ENCODE data around the gene SRRM1.

Gene SRRM1

GRCh38 chr1:24606621-24607020 lies 36.5 kb upstream of the SRRM1 start:
- POLR2A ChIA-PET: no interaction called here
- H3K9me3 ChIP-seq (ENCODE audit: control extremely low read depth in 1 of 5, control insufficient read depth in 4 of 5, insufficient read depth in 2 of 5, low read depth in 1 of 5, low read length in 4 of 5): no peaks in the 10 kb centered on the region
- H3K36me3 ChIP-seq (ENCODE audit: control insufficient read depth in 4 of 4, insufficient read depth in 4 of 4, low read length in 3 of 4): no peaks in the 10 kb centered on the region
- no peak overlapping the region for H3K4me3 ChIP-seq (ENCODE audit: control insufficient read depth in 1 of 7, extremely low read depth in 1 of 7, insufficient read depth in 4 of 7, low read depth in 2 of 7, low read length in 6 of 7)
- H3K27me3 ChIP-seq (replicated peaks in 2 of 5; ENCODE audit: control insufficient read depth in 4 of 5, insufficient read depth in 5 of 5, low read length in 4 of 5): peaks cover 0 to 5% (median 0%) of the 10 kb centered on the region in 5 experiments
- H3K4me1 ChIP-seq (ENCODE audit: control extremely low read depth in 1 of 4, control insufficient read depth in 4 of 4, insufficient read depth in 4 of 4, low read length in 3 of 4): no peaks in the 10 kb centered on the region
- no CpG with 5 or more reads among the region's 2 CpGs for WGBS (ENCODE audit: insufficient coverage)
- CTCF ChIA-PET: no interaction called here
- DNase-seq: no peak
- H3K27ac ChIP-seq (ENCODE audit: insufficient read depth in 1 of 2, low read depth in 1 of 2, low read length in 2 of 2, poor library complexity in 1 of 2, severe bottlenecking in 2 of 2): no peak overlapping the region

- POLR2A ChIA-PET: no interaction called here
- no peak overlapping the region for H3K27ac ChIP-seq (ENCODE audit: insufficient read depth in 1 of 2, low read depth in 1 of 2, low read length in 2 of 2, poor library complexity in 1 of 2, severe bottlenecking in 2 of 2)
- no peaks in the 10 kb centered on the region for H3K4me1 ChIP-seq (ENCODE audit: control extremely low read depth in 1 of 4, control insufficient read depth in 4 of 4, insufficient read depth in 4 of 4, low read length in 3 of 4)
- H3K4me3 ChIP-seq (ENCODE audit: control insufficient read depth in 1 of 7, extremely low read depth in 1 of 7, insufficient read depth in 4 of 7, low read depth in 2 of 7, low read length in 6 of 7): no peak overlapping the region
- H3K36me3 ChIP-seq (ENCODE audit: control insufficient read depth in 4 of 4, insufficient read depth in 4 of 4, low read length in 3 of 4): no peaks in the 10 kb centered on the region
- 96% methylated on average over 2 of the region's 3 CpGs for WGBS (ENCODE audit: insufficient coverage)
- CTCF ChIA-PET: interaction anchor here (1.3 to 1.5 kb wide), 2 partner anchors 11 to 19 kb away, joined by 4 to 5 read pairs; no protein-coding TSS in a partner anchor
- H3K27me3 ChIP-seq (replicated peaks in 2 of 5; ENCODE audit: control insufficient read depth in 4 of 5, insufficient read depth in 5 of 5, low read length in 4 of 5): peaks cover 0 to 5% (median 0%) of the 10 kb centered on the region in 5 experiments
- DNase-seq: no peak
- no peaks in the 10 kb centered on the region for H3K9me3 ChIP-seq (ENCODE audit: control extremely low read depth in 1 of 5, control insufficient read depth in 4 of 5, insufficient read depth in 2 of 5, low read depth in 1 of 5, low read length in 4 of 5)
Observed at GRCh38 chr1:24609949-24610517, 33.1 kb upstream of the SRRM1 start.

- 93% methylated on average over 4 of the region's 5 CpGs for WGBS (ENCODE audit: insufficient coverage)
- POLR2A ChIA-PET: no interaction called here
- no peaks in the 10 kb centered on the region for H3K4me1 ChIP-seq (ENCODE audit: control extremely low read depth in 1 of 4, control insufficient read depth in 4 of 4, insufficient read depth in 4 of 4, low read length in 3 of 4)
- no peak for DNase-seq
- H3K27me3 ChIP-seq (replicated peaks in 2 of 5; ENCODE audit: control insufficient read depth in 4 of 5, insufficient read depth in 5 of 5, low read length in 4 of 5): peaks cover 0 to 3% (median 0%) of the 10 kb centered on the region in 5 experiments
- H3K9me3 ChIP-seq (ENCODE audit: control extremely low read depth in 1 of 5, control insufficient read depth in 4 of 5, insufficient read depth in 2 of 5, low read depth in 1 of 5, low read length in 4 of 5): no peaks in the 10 kb centered on the region
- no peak overlapping the region for H3K27ac ChIP-seq (ENCODE audit: insufficient read depth in 1 of 2, low read depth in 1 of 2, low read length in 2 of 2, poor library complexity in 1 of 2, severe bottlenecking in 2 of 2)
- no peaks in the 10 kb centered on the region for H3K36me3 ChIP-seq (ENCODE audit: control insufficient read depth in 4 of 4, insufficient read depth in 4 of 4, low read length in 3 of 4)
- no peak overlapping the region for H3K4me3 ChIP-seq (ENCODE audit: control insufficient read depth in 1 of 7, extremely low read depth in 1 of 7, insufficient read depth in 4 of 7, low read depth in 2 of 7, low read length in 6 of 7)
- CTCF ChIA-PET: no interaction called here
Observed at GRCh38 chr1:24619376-24619775, 23.7 kb upstream of the SRRM1 start.

GRCh38 chr1:24620678-24621077 lies 22.4 kb upstream of the SRRM1 start:
- 92% methylated on average over 4 of the region's 5 CpGs for WGBS (ENCODE audit: insufficient coverage)
- ChIA-PET CTCF (interaction anchor here (1.4 kb wide), 1 partner anchor 10 kb away, joined by 5 read pairs; no protein-coding TSS in a partner anchor), POLR2A (no interaction called here)
- Histone ChIP-seq H3K27me3 (replicated peaks in 2 of 5; ENCODE audit: control insufficient read depth in 4 of 5, insufficient read depth in 5 of 5, low read length in 4 of 5) (peaks cover 0 to 3% (median 0%) of the 10 kb centered on the region in 5 experiments), H3K36me3 (ENCODE audit: control insufficient read depth in 4 of 4, insufficient read depth in 4 of 4, low read length in 3 of 4) (no peaks in the 10 kb centered on the region), H3K4me3 (ENCODE audit: control insufficient read depth in 1 of 7, extremely low read depth in 1 of 7, insufficient read depth in 4 of 7, low read depth in 2 of 7, low read length in 6 of 7) (no peak overlapping the region), H3K27ac (ENCODE audit: insufficient read depth in 1 of 2, low read depth in 1 of 2, low read length in 2 of 2, poor library complexity in 1 of 2, severe bottlenecking in 2 of 2) (no peak overlapping the region), H3K9me3 (ENCODE audit: control extremely low read depth in 1 of 5, control insufficient read depth in 4 of 5, insufficient read depth in 2 of 5, low read depth in 1 of 5, low read length in 4 of 5) (no peaks in the 10 kb centered on the region), H3K4me1 (ENCODE audit: control extremely low read depth in 1 of 4, control insufficient read depth in 4 of 4, insufficient read depth in 4 of 4, low read length in 3 of 4) (no peaks in the 10 kb centered on the region)
- DNase-seq: no peak

GRCh38 chr1:24621121-24621520 lies 22.0 kb upstream of the SRRM1 start:
- Histone ChIP-seq H3K27me3 (replicated peaks in 2 of 5; ENCODE audit: control insufficient read depth in 4 of 5, insufficient read depth in 5 of 5, low read length in 4 of 5) (peaks cover 0 to 3% (median 0%) of the 10 kb centered on the region in 5 experiments), H3K9me3 (ENCODE audit: control extremely low read depth in 1 of 5, control insufficient read depth in 4 of 5, insufficient read depth in 2 of 5, low read depth in 1 of 5, low read length in 4 of 5) (no peaks in the 10 kb centered on the region), H3K27ac (ENCODE audit: insufficient read depth in 1 of 2, low read depth in 1 of 2, low read length in 2 of 2, poor library complexity in 1 of 2, severe bottlenecking in 2 of 2) (no peak overlapping the region), H3K36me3 (ENCODE audit: control insufficient read depth in 4 of 4, insufficient read depth in 4 of 4, low read length in 3 of 4) (no peaks in the 10 kb centered on the region), H3K4me3 (ENCODE audit: control insufficient read depth in 1 of 7, extremely low read depth in 1 of 7, insufficient read depth in 4 of 7, low read depth in 2 of 7, low read length in 6 of 7) (no peak overlapping the region), H3K4me1 (ENCODE audit: control extremely low read depth in 1 of 4, control insufficient read depth in 4 of 4, insufficient read depth in 4 of 4, low read length in 3 of 4) (no peaks in the 10 kb centered on the region)
- DNase-seq: no peak
- ChIA-PET POLR2A (no interaction called here), CTCF (interaction anchor here (1.4 kb wide), 1 partner anchor 11 kb away, joined by 5 read pairs; no protein-coding TSS in a partner anchor)
- 92% methylated on average over 4 of the region's 5 CpGs for WGBS (ENCODE audit: insufficient coverage)

GRCh38 chr1:24622218-24622617 lies 20.9 kb upstream of the SRRM1 start:
- no peaks in the 10 kb centered on the region for H3K36me3 ChIP-seq (ENCODE audit: control insufficient read depth in 4 of 4, insufficient read depth in 4 of 4, low read length in 3 of 4)
- ChIA-PET CTCF (no interaction called here), POLR2A (no interaction called here)
- 100% methylated on average over 4 of the region's 4 CpGs for WGBS (ENCODE audit: insufficient coverage)
- no peaks in the 10 kb centered on the region for H3K9me3 ChIP-seq (ENCODE audit: control extremely low read depth in 1 of 5, control insufficient read depth in 4 of 5, insufficient read depth in 2 of 5, low read depth in 1 of 5, low read length in 4 of 5)
- no peaks in the 10 kb centered on the region for H3K4me1 ChIP-seq (ENCODE audit: control extremely low read depth in 1 of 4, control insufficient read depth in 4 of 4, insufficient read depth in 4 of 4, low read length in 3 of 4)
- H3K4me3 ChIP-seq (ENCODE audit: control insufficient read depth in 1 of 7, extremely low read depth in 1 of 7, insufficient read depth in 4 of 7, low read depth in 2 of 7, low read length in 6 of 7): no peak overlapping the region
- peaks cover 0 to 3% (median 0%) of the 10 kb centered on the region in 5 experiments for H3K27me3 ChIP-seq (replicated peaks in 2 of 5; ENCODE audit: control insufficient read depth in 4 of 5, insufficient read depth in 5 of 5, low read length in 4 of 5)
- DNase-seq: no peak
- no peak overlapping the region for H3K27ac ChIP-seq (ENCODE audit: insufficient read depth in 1 of 2, low read depth in 1 of 2, low read length in 2 of 2, poor library complexity in 1 of 2, severe bottlenecking in 2 of 2)

- H3K9me3 ChIP-seq (ENCODE audit: control extremely low read depth in 1 of 5, control insufficient read depth in 4 of 5, insufficient read depth in 2 of 5, low read depth in 1 of 5, low read length in 4 of 5): no peaks in the 10 kb centered on the region
- H3K27me3 ChIP-seq (replicated peaks in 2 of 5; ENCODE audit: control insufficient read depth in 4 of 5, insufficient read depth in 5 of 5, low read length in 4 of 5): no peaks in the 10 kb centered on the region
- no peak for DNase-seq
- H3K27ac ChIP-seq (ENCODE audit: insufficient read depth in 1 of 2, low read depth in 1 of 2, low read length in 2 of 2, poor library complexity in 1 of 2, severe bottlenecking in 2 of 2): no peak overlapping the region
- no peak overlapping the region for H3K4me3 ChIP-seq (ENCODE audit: control insufficient read depth in 1 of 7, extremely low read depth in 1 of 7, insufficient read depth in 4 of 7, low read depth in 2 of 7, low read length in 6 of 7)
- no peaks in the 10 kb centered on the region for H3K36me3 ChIP-seq (ENCODE audit: control insufficient read depth in 4 of 4, insufficient read depth in 4 of 4, low read length in 3 of 4)
- ChIA-PET CTCF (interaction anchor here (1.1 to 1.5 kb wide), 3 partner anchors 14 to 98 kb away, joined by 3 to 4 read pairs (median 3); no protein-coding TSS in a partner anchor), POLR2A (no interaction called here)
- WGBS (ENCODE audit: insufficient coverage): no CpG with 5 or more reads among the region's 1 CpG
- peaks cover 0 to 8% (median 4%) of the 10 kb centered on the region in 4 experiments for H3K4me1 ChIP-seq (ENCODE audit: control extremely low read depth in 1 of 4, control insufficient read depth in 4 of 4, insufficient read depth in 4 of 4, low read length in 3 of 4)
Observed at GRCh38 chr1:24632832-24633175, 10.3 kb upstream of the SRRM1 start.

Measured in common myeloid progenitor, CD34-positive (primary cell).